NCI-H146 treated with DMSO at 0.1 percent for 48 hours (cell line): ENCODE results near the gene JAM3.
"Not testable (repeated sequence)": the region's sequence is repeated elsewhere in the genome, so short reads cannot be mapped to it uniquely, and the experiment has no call there.

Source experiments
- DNase-seq: peaks from one replicate; lab custom pipeline; 2025; ENCODE audit not compliant: unreplicated experiment; lab: John Stamatoyannopoulos, UW

Gene JAM3

GRCh38 chr11:134060316-134060715 lies 8.6 kb upstream of the JAM3 start:
- DNase-seq, result no peak

- no peak for DNase-seq
Measured at GRCh38 chr11:134062265-134063123, 6.4 kb upstream of the JAM3 start.

- peak; percentile 24 for DNase-seq
Measured at GRCh38 chr11:134063124-134063495, 5.8 kb upstream of the JAM3 start.

- DNase-seq, result peak; percentile 80
Measured at GRCh38 chr11:134063991-134064747, 4.7 kb upstream of the JAM3 start.

- DNase-seq, result no peak
Measured at GRCh38 chr11:134065381-134065780, 3.5 kb upstream of the JAM3 start.

GRCh38 chr11:134066943-134067885 lies 1.7 kb upstream of the JAM3 start:
- peak; percentile 88 for DNase-seq

- no peak for DNase-seq
Measured at GRCh38 chr11:134069426-134070341, 812 bp downstream of the JAM3 start.

- DNase-seq, result peak; percentile 19
Measured at GRCh38 chr11:134070342-134070845, 1.5 kb downstream of the JAM3 start.

GRCh38 chr11:134071306-134071705 lies 2.4 kb downstream of the JAM3 start:
- DNase-seq, result peak; percentile 83

- peak; percentile 83 for DNase-seq
Measured at GRCh38 chr11:134071766-134072402, 3.0 kb downstream of the JAM3 start.

- DNase-seq, result no peak
Measured at GRCh38 chr11:134072844-134073243, 4.0 kb downstream of the JAM3 start.

- no peak for DNase-seq
Measured at GRCh38 chr11:134074346-134074745, 5.5 kb downstream of the JAM3 start.

GRCh38 chr11:134074766-134075165 lies 5.9 kb downstream of the JAM3 start:
- no peak for DNase-seq

GRCh38 chr11:134079317-134079716 lies 10.4 kb downstream of the JAM3 start:
- no peak for DNase-seq

GRCh38 chr11:134081258-134081657 lies 12.4 kb downstream of the JAM3 start:
- not testable (repeated sequence) for DNase-seq

- DNase-seq, result no peak
Measured at GRCh38 chr11:134082990-134083389, 14.1 kb downstream of the JAM3 start.

GRCh38 chr11:134086376-134086775 lies 17.5 kb downstream of the JAM3 start:
- DNase-seq, result no peak

GRCh38 chr11:134092006-134092405 lies 23.1 kb downstream of the JAM3 start:
- DNase-seq, result not testable (repeated sequence)

GRCh38 chr11:134097166-134097565 lies 28.3 kb downstream of the JAM3 start:
- DNase-seq, result no peak
